ENCODE results near the gene MILR1. TPM values are rescaled to one million over a fixed set of nuclear protein-coding genes. Genes with fewer than 3 reads are reported as not detected.

The MILR1 gene
- total and polyA plus RNA-seq, 7 experiments from 2014 or later, result 1.1 to 17.9 (median 1.6) TPM; not detected in 2

DNA sequence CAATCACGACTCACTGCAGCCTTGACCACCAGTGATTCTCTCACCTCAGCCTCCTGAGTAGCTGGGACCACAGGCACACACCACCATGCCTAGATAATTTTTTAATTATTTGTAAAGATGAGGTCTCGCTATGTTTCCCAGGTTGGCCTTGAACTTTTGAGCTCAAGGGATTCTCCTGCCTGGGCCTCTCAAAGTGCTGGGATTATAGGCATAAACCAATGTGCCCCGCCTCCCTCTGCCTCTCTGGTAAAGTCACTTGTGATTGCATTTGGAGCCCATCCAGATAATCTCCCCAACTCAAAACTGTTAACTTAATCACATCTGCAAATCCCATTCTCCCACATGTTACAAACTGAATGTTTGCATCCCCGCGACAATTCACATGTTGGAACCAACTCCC lies 46.4 kb upstream of the MILR1 start:
- no peaks in the 10 kb centered on the region for H3K27me3 ChIP-seq (ENCODE audit: control insufficient read depth in 2 of 2, insufficient read depth in 2 of 2, low read length in 2 of 2)
- H3K4me3 ChIP-seq (ENCODE audit: low read length), result no peak overlapping the region
- peaks cover 0 to 5% (median 0%) of the 10 kb centered on the region in 5 donors for H3K36me3 Mint-ChIP-seq
- H3K27ac ChIP-seq (ENCODE audit: low read depth, low read length), result no peak overlapping the region
- H3K9me3 Mint-ChIP-seq, result peaks cover 0 to 5% (median 0%) of the 10 kb centered on the region in 11 donors
- H3K9me3 ChIP-seq (ENCODE audit: control insufficient read depth in 2 of 3, low read length in 3 of 3), result no peaks in the 10 kb centered on the region
- H3K4me1 Mint-ChIP-seq, result peaks cover 8 to 38% (median 27%) of the 10 kb centered on the region in 7 donors
- H3K4me3 Mint-ChIP-seq, result no peak overlapping the region
- peaks cover 8 to 20% of the 10 kb centered on the region in 2 donors for H3K4me1 ChIP-seq (ENCODE audit: control insufficient read depth in 2 of 2, insufficient read depth in 2 of 2, low read length in 2 of 2)
- H3K27ac Mint-ChIP-seq, result peak overlapping the region in 1 of 9 donors; percentile 52
- intact Hi-C loops (cut with micrococcal nuclease), result no loop called here
- no peak for ATAC-seq
- H3K36me3 ChIP-seq (ENCODE audit: control insufficient read depth in 2 of 3, insufficient read depth in 3 of 3, low read length in 3 of 3), result no peaks in the 10 kb centered on the region
- no peak for DNase-seq
- ChIA-PET POLR2A (interaction anchor here (1.3 to 1.4 kb wide), 2 partner anchors 8 to 10 kb away, joined by 4 to 5 read pairs; no protein-coding TSS in a partner anchor), CTCF (interaction anchor here (0.6 to 0.9 kb wide), 2 partner anchors 83 to 96 kb away, joined by 3 to 6 read pairs; no protein-coding TSS in a partner anchor)
- H3K27me3 Mint-ChIP-seq, result no peaks in the 10 kb centered on the region

DNA sequence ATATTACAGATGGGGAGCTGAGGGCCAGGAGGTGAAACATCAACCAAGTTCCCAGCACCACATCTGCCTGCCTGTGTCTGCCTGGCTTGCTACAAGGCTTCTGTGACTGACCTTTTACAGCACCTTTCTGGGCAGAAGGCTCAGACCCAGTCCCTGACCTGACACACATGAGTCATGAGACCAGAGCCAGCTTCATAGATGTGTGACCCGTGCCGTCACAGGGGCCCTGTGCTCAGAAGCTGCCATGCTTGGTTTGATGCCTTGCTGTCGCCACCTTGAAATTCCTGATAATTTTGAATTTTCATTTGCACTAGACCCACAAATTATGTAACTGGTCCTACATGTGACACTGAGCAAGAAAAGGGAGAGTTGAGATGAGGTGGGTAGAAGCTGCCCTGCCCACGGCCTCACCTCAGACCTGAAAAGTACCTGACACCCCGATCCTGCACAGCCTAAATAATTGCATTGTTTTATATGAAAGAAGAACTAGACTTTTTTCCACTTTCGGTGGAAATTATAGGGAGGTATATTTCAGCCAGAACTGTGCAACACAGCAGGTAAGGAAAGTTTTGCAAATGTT lies 44.9 kb upstream of the MILR1 start:
- no peaks in the 10 kb centered on the region for H3K36me3 ChIP-seq (ENCODE audit: control insufficient read depth in 2 of 3, insufficient read depth in 3 of 3, low read length in 3 of 3)
- Mint-ChIP-seq H3K4me3 (no peak overlapping the region), H3K4me1 (peaks cover 8 to 27% (median 18%) of the 10 kb centered on the region in 7 donors), H3K36me3 (peaks cover 0 to 5% (median 0%) of the 10 kb centered on the region in 5 donors), H3K9me3 (peaks cover 0 to 5% (median 0%) of the 10 kb centered on the region in 11 donors), H3K27ac (peak overlapping the region in 1 of 9 donors; percentile 57), H3K27me3 (no peaks in the 10 kb centered on the region)
- no peaks in the 10 kb centered on the region for H3K9me3 ChIP-seq (ENCODE audit: control insufficient read depth in 2 of 3, low read length in 3 of 3)
- H3K4me1 ChIP-seq (ENCODE audit: control insufficient read depth in 2 of 2, insufficient read depth in 2 of 2, low read length in 2 of 2), result peaks cover 8 to 11% of the 10 kb centered on the region in 2 donors
- ATAC-seq (no peak), DNase-seq (no peak)
- POLR2A ChIA-PET, result interaction anchor here (0.6 to 1.8 kb wide), 3 partner anchors 9 to 101 kb away, joined by 3 to 6 read pairs (median 4); no protein-coding TSS in a partner anchor
- no peaks in the 10 kb centered on the region for H3K27me3 ChIP-seq (ENCODE audit: control insufficient read depth in 2 of 2, insufficient read depth in 2 of 2, low read length in 2 of 2)
- CTCF ChIA-PET, result no interaction called here
- intact Hi-C loops (cut with micrococcal nuclease), result no loop called here
- H3K27ac ChIP-seq (ENCODE audit: low read depth, low read length), result no peak overlapping the region
- no peak overlapping the region for H3K4me3 ChIP-seq (ENCODE audit: low read length)

DNA sequence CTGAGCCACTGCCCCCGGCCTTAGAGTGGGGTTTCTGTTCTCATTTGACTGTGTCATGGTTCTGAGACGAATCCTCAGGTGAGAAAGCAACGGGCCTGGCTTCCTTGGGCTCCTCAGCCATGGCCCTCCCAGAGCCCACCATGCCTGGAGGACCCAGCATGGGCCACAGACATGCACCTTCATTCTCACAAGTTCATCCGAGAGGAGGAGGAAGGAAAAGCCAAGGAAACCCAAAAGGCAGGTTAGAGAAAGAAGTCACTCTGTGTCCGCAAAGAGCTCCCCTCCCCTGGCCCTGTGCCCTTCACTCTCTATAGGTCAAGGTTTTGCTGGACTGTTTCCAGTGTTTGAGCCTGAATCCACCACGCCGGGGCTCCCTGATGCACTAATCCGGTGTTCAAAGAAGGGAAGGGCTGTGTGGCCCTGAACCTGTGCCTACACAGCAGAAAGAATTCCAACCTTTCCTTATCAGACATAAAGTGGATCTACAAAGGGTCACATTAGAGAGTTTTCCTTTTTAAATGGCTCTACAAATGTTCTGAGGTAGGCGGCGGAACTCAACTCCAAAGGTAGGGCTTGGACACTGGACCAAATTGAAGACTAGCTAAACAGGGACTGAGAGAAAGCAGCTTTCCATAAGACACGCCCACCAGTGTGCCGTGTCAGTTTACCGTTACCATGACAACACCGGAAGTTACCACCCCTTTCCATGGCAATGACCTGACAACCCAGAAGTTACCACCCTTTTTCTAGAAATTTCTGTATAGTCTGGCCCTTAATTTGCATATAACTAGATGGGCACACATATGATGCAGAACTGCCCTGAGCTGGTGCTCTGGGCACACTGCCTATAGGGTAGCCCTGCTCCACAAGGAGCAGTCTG lies 42.4 kb upstream of the MILR1 start:
- Histone ChIP-seq H3K9me3 (ENCODE audit: control insufficient read depth in 2 of 3, low read length in 3 of 3) (no peaks in the 10 kb centered on the region), H3K27me3 (ENCODE audit: control insufficient read depth in 2 of 2, insufficient read depth in 2 of 2, low read length in 2 of 2) (no peaks in the 10 kb centered on the region), H3K27ac (ENCODE audit: low read depth, low read length) (no peak overlapping the region), H3K36me3 (ENCODE audit: control insufficient read depth in 2 of 3, insufficient read depth in 3 of 3, low read length in 3 of 3) (no peaks in the 10 kb centered on the region), H3K4me1 (ENCODE audit: control insufficient read depth in 2 of 2, insufficient read depth in 2 of 2, low read length in 2 of 2) (peaks cover 2 to 3% of the 10 kb centered on the region in 2 donors), H3K4me3 (ENCODE audit: low read length) (no peak overlapping the region)
- no peaks in the 10 kb centered on the region for H3K27me3 Mint-ChIP-seq
- peak; percentile 36 for ATAC-seq
- peaks cover 5 to 26% (median 11%) of the 10 kb centered on the region in 7 donors for H3K4me1 Mint-ChIP-seq
- no peak for DNase-seq
- peak overlapping the region in 1 of 9 donors; percentile 33 for H3K27ac Mint-ChIP-seq
- ChIA-PET CTCF (interaction anchor here (1.3 kb wide), 1 partner anchor 99 kb away, joined by 9 read pairs; no protein-coding TSS in a partner anchor), POLR2A (interaction anchor here (0.7 kb wide), 1 partner anchor 633 kb away, joined by 3 read pairs; the partner anchor contains the start of gene CCDC47)
- intact Hi-C loops (cut with micrococcal nuclease), result no loop called here
- no peak overlapping the region for H3K4me3 Mint-ChIP-seq
- H3K9me3 Mint-ChIP-seq, result peaks cover 0 to 4% (median 0%) of the 10 kb centered on the region in 11 donors
- peaks cover 0 to 4% (median 0%) of the 10 kb centered on the region in 5 donors for H3K36me3 Mint-ChIP-seq

DNA sequence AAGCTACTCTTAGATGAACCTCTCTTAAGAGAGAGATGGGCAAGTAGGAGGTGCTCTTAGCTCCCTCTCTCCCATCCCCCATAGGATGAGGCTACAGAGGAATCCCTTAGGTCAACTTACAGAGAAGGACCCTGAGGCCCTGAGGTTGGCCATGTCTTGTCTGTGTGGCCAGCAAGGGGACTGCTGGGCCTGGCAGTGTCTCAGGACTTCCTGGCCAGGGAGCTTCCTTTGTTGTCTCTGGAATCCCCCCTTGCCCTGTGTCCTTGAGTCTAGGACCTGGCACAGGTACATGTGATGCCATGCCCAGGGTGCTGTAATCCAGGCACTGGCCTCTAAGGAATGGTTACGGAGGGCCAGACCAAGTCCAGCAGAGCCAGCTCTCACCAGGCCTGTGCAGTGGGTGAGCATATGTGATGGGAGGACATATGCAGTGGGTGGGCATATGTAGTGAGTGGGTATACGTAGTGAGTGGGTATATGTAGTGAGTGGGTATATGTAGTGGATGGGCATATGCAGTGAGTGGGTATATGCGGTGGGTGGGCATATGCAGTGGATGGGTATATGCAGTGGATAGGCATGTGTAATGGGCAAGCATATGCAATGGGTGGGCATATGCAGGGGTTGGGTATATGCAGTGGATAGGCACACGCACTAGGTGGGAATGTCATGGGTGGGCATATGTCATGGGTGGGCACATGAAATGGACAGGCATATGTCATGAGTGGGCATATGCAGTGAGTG lies 38.0 kb upstream of the MILR1 start:
- ATAC-seq, result no peak
- H3K27me3 Mint-ChIP-seq, result peaks cover 0 to 4% (median 0%) of the 10 kb centered on the region in 5 donors
- no peaks in the 10 kb centered on the region for H3K36me3 Mint-ChIP-seq
- peak overlapping the region in 4 of 9 donors; percentile 22 to 89 (median 37) for H3K27ac Mint-ChIP-seq
- Histone ChIP-seq H3K36me3 (ENCODE audit: control insufficient read depth in 2 of 3, insufficient read depth in 3 of 3, low read length in 3 of 3) (no peaks in the 10 kb centered on the region), H3K9me3 (ENCODE audit: control insufficient read depth in 2 of 3, low read length in 3 of 3) (no peaks in the 10 kb centered on the region), H3K4me1 (ENCODE audit: control insufficient read depth in 2 of 2, insufficient read depth in 2 of 2, low read length in 2 of 2) (peaks cover 0 to 13% of the 10 kb centered on the region in 2 donors), H3K4me3 (ENCODE audit: low read length) (no peak overlapping the region), H3K27me3 (ENCODE audit: control insufficient read depth in 2 of 2, insufficient read depth in 2 of 2, low read length in 2 of 2) (no peaks in the 10 kb centered on the region), H3K27ac (ENCODE audit: low read depth, low read length) (no peak overlapping the region)
- DNase-seq, result no peak
- POLR2A ChIA-PET, result interaction anchor here (0.5 to 3.0 kb wide), 6 partner anchors 9 to 265 kb away, joined by 4 to 18 read pairs (median 6); no protein-coding TSS in a partner anchor
- CTCF ChIA-PET, result interaction anchor here (1.2 kb wide), 1 partner anchor 22 kb away, joined by 3 read pairs; no protein-coding TSS in a partner anchor
- intact Hi-C loops (cut with micrococcal nuclease), result loop anchor here in 1 of 2 donors (10.0 kb wide), 1 partner anchor 266 kb away; no protein-coding TSS in a partner anchor
- H3K4me3 Mint-ChIP-seq, result peak overlapping the region in 3 of 10 donors; percentile 23 to 61 (median 47)
- peaks cover 12 to 38% (median 15%) of the 10 kb centered on the region in 7 donors for H3K4me1 Mint-ChIP-seq
- H3K9me3 Mint-ChIP-seq, result no peaks in the 10 kb centered on the region

DNA sequence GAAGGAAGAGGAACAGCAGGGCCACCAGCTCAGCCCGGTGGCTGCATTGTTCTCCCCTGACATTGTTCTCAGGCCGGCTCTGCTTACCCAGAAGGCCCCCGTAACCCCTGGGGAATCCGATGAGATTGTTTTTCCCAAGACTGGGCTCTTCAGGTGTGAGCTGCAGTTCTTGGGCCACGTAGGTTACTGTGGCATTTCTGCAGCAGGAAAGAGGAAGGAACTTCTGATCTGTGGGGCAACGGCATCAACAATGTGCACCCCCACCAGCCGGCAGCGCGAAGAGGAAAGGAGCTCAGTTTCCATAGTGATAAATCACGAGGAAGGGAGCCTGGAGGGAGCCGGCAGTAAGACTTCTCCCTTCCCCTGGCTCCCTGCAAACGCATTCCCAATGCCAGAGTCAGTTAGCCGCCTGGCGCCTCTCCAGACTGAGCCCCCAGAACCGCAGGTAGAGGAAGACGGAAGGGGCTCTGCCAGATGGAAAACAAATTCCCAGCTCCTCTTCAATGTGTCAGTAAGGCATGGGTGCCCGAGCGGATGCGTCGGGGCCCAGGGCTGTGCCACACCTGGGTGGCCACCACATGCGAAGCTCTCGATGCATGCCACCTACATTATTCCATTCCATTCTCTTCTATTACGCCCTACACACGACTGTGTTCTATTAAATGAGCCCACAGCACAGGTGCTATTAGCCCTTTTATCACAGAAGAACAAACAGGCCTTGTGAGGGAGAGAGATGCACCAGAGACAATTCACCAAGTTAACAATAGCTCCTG lies 36.7 kb upstream of the MILR1 start:
- Histone ChIP-seq H3K9me3 (ENCODE audit: control insufficient read depth in 2 of 3, low read length in 3 of 3) (no peaks in the 10 kb centered on the region), H3K27ac (ENCODE audit: low read depth, low read length) (no peak overlapping the region), H3K4me1 (ENCODE audit: control insufficient read depth in 2 of 2, insufficient read depth in 2 of 2, low read length in 2 of 2) (peaks cover 0 to 13% of the 10 kb centered on the region in 2 donors), H3K4me3 (ENCODE audit: low read length) (peak overlapping the region; percentile 30), H3K36me3 (ENCODE audit: control insufficient read depth in 2 of 3, insufficient read depth in 3 of 3, low read length in 3 of 3) (no peaks in the 10 kb centered on the region), H3K27me3 (ENCODE audit: control insufficient read depth in 2 of 2, insufficient read depth in 2 of 2, low read length in 2 of 2) (no peaks in the 10 kb centered on the region)
- peaks cover 9 to 38% (median 15%) of the 10 kb centered on the region in 7 donors for H3K4me1 Mint-ChIP-seq
- H3K9me3 Mint-ChIP-seq, result no peaks in the 10 kb centered on the region
- ATAC-seq (peak; percentile 73), DNase-seq (peak in 3 of 9 donors; percentile 16 to 34 (median 24))
- POLR2A ChIA-PET, result interaction anchor here (0.6 to 3.0 kb wide), 12 partner anchors 10 to 628 kb away, joined by 3 to 18 read pairs (median 4); partner anchors contain the start of genes CEP95 and PECAM1
- H3K36me3 Mint-ChIP-seq, result no peaks in the 10 kb centered on the region
- peak overlapping the region in 8 of 9 donors; percentile 15 to 89 (median 76) for H3K27ac Mint-ChIP-seq
- CTCF ChIA-PET, result interaction anchor here (0.6 to 1.4 kb wide), 8 partner anchors 11 to 96 kb away, joined by 3 to 6 read pairs (median 4); no protein-coding TSS in a partner anchor
- intact Hi-C loops (cut with micrococcal nuclease), result loop anchor here in 1 of 2 donors (10.0 kb wide), 1 partner anchor 267 kb away; no protein-coding TSS in a partner anchor
- peaks cover 0 to 4% (median 0%) of the 10 kb centered on the region in 5 donors for H3K27me3 Mint-ChIP-seq
- H3K4me3 Mint-ChIP-seq, result peak overlapping the region in 9 of 10 donors; percentile 53 to 86 (median 80)

Measured in naive thymus-derived CD4-positive, alpha-beta T cell (primary cell).